Activated CD4-positive, alpha-beta T cell treated with anti-CD3 and anti-CD28 coated beads, Interleukin-2, Interleukin-6, amounts not matched to agents 100 ng/mL and 50 ng/mL, durations not matched to agents 16 hours and 8 hours (primary cell): ENCODE measurements around the gene EFNA5.
"Not testable (repeated sequence)": the region's sequence is repeated elsewhere in the genome, so short reads cannot be mapped to it uniquely, and the experiment has no call there.

Experiments
- DNase-seq: peaks from one replicate; pipeline ENCODE4 v3.0.0-alpha.2; 2020

EFNA5 gene

DNA sequence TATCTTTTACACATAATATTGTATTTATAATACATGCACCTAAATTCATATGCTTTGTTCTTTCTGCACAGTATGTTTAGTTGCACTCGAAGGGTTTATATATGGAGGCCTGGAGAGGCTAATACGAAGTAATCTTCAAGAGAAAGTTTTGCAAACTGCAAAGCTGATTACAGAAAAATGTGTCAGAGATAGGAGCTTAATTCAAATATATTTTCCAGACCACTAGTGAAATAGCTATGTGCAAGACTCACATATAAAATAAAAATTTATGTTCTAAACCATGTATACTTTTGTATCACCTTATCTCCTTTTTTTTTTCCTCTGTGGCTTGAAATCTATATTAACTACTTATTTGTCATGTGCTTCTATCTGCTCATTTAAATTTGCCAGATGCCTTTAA lies 313.8 kb downstream of the EFNA5 start:
- no peak for DNase-seq

DNA sequence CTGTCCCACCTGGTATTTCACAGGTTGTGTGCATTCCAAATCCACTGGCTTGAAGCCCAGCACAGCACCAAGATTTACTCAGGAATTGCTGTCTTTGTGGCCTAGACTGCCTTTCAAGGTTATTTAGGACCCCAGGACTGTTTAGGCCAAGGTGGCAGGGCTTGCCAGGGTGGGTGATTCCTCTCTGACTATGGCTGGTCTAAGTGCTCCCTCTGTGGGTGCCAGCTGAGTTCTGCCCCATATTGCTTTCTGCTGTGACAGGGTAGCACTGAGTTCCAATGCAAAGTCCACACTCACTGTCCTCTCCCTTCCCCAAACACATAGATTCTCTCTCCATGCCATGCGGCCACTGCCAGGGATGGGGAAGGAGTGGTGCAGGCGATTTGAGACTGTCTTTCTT lies 318.2 kb downstream of the EFNA5 start:
- DNase-seq = no peak

DNA sequence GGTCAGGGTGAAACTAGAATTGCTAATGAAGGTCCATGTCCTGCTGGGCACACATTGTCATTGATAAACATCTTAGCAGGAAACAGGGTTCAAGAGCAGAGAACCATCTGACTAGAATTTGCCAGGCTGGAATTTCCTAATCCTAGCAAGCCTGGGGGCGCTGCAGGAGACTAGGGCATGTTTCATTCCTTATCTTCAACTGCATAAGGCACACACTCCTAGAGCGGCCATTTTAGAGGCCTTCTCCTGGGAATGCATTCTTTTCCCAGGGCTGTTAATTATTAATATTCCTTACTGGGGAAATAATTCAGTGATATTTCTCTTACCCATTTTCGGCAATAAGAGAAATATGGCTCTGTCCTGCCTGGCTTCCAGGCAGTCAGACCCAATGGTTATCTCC lies 324.2 kb downstream of the EFNA5 start:
- not testable (repeated sequence) for DNase-seq

DNA sequence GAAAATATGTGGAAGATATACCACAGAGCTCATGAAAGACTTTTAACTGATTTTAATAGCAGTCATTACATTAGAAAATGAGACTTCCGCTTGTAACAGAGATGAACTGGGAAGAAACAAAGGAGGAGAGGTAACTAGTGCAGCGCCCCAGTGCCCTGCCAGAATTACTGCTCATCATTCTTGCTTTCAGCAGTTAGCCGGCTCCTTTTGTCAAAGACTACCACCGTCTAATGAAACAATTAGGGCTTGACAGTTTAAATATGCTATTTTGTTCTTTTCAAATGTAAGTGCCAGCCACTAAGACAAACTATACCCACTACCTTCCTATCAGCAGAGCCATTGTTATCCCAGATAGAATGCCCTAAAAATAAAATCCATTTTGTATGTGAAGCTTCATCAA lies 328.4 kb downstream of the EFNA5 start:
- DNase-seq = no peak

DNA sequence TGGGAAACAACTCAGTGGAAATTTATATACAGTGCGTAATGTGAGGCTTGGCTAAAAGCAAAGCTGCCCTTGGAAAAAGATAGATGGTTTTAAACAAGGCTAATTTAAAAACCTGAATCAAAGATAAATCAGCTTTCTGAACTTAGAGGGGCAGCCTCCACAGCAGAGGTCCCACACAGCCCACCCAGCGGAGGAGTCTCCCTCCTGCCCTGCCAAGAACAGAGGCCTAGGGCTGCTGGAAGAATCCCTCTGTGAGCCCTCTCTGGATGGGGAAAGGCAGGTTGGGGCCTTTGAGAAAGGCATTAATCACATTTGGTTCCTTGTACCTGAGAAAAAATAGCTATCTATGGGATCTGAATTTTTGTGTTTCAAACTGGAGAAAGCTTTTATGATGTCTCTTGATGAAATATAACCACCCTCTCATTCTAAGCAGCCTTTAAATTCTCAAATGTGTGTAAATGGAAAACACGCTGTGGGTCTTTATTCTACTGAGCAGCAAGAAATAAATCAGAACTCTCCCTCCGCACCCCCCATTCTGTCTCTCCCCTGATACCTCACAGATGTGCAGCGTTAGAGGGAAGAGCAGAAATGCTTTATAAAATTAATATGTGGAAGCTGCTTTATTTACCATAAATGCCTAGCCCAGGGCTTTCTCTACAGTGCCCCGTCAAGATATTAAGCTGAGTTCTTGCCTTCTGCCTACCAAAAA lies 329.2 kb downstream of the EFNA5 start:
- no peak for DNase-seq

DNA sequence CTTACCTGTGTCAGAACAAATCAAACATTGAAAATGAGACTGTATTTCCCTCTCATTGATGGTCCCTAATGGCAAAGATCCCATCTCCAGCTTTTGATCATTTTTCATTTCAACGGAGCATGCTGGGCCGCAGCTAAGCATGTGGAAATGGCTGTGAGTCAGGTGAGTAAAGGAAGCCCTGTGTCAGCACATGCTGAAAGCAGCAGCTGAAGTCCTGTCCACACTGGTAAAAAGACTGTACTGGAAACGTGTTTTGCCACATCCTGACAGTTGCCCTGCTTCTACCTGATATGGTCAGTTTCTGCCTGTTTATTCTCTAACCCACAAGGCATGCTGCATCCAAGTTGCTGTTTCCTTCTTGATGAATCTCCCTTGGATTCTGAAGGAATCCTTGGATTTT lies 330.1 kb downstream of the EFNA5 start:
- no peak for DNase-seq

DNA sequence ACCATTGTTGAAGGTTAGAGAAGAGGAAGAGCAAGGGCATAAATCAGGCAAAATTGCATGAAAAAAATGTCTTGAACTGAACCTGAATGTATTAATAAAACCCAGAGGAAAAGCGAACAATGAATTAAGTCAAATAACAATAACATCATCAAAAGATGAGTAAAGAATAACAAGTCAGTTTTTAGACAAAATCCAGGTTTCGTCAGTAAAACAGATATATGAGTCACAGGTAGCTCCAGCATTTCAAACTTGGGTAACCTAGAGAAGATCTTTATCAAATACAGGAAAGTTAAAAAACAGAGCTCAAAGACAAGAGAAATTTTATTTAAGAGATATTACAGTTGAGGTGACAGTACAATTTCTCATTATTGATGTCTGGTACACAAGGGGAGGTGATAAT lies 332.4 kb downstream of the EFNA5 start:
- no peak for DNase-seq

DNA sequence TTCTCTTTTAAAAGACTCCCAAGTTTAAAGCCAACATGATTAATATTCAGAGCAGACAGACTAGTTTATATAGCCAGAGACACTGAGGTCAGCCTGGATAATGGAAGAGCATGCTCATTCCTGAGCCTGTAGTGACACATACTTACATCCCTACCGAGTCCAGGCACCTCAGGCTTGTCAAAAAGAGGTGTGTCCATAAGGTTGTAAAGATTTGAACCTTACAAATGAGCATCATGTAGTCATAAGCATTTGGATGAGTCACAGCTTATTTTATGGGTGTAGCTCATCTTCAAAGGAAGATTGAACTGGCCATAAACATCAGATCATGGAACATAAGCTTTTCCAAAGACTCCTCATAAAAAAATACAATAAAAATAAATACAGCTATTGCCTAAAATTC lies 333.5 kb downstream of the EFNA5 start:
- DNase-seq = no peak

DNA sequence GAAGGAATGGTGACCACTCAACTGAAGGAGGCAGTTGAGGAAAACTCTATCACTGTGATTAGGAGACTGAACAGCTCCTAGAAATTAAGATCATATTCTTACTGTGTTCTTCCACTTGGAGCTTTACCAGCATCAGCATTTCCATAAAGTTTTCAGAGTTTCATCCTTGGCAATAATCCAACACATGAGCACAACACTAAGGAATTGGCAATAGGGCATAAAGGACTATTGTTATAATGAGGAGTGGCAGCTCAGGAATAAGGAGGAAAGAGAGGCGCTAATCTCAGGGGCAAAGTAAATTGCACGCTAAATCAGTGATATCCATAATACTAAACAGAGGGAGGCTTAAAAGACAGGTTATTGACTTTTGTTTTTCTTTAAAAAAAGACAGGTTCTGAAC lies 338.9 kb downstream of the EFNA5 start:
- no peak for DNase-seq

DNA sequence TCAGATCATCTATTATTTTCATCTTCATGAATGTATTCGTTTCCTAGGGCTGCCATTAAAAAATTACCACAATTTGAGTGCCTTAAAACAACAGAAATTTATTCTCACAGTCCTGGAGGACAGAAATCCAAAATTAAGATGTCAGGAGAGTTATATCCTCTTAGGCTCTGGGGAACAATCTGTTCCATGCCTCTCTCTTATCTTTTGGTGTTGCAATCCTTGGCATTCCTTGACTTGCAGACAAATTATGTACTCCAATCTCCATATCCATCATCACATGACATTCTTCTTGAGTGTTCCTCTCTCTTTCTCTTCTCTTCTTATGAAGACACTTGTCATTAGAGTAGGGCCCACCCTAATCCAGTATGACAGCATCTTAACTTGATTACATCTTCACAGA lies 339.4 kb downstream of the EFNA5 start:
- no peak for DNase-seq

DNA sequence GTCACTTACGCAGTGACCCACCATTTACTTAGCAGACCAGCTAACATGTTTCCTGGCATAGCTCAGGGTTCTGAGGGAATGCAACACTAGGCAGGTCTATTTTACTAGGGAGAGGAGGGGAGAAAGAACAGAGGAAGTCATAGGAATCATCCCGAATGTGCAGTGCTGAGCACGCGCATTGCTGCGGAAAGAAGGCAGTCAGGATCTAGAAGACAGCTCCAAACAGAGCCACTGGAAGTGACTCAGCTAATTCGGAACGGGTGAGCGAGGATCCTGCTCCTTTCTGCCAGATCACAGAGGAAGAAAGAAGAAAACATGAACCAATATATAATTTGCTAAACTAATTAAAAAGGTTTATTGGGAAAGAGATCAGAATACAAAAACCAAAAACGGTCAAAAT lies 339.8 kb downstream of the EFNA5 start:
- DNase-seq = no peak

DNA sequence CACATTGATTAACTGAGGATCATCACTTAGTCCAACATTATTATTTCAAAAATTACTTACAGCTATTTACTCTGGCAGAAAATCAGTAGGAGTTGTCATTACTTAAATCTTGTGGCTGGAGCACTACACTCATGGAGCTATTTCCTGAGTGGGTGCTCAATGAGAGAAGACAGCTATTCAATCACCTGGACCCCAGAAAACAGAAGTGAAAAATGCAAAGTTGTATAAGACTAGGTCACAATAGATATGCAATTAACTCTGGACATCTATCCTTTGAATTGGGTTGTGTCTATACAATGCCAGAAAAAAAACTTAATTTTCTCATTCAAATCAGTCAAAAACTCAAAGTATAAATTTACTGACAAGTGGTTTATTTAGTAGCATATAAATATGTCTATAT lies 340.9 kb downstream of the EFNA5 start:
- DNase-seq = no peak
